CD4-positive, alpha-beta T cell treated with Interleukin-10 for 1 hour (primary cell): ENCODE results near the gene ZDHHC24.
A peak's percentile ranks its signal among the peaks of the same experiment; 100 is the strongest.
"Not testable (repeated sequence)": the region's sequence is repeated elsewhere in the genome, so short reads cannot be mapped to it uniquely, and the experiment has no call there.

ENCODE experiments used
- DNase-seq: peaks from one replicate; pipeline ENCODE4 v3.0.0-alpha.2; 2020

Gene ZDHHC24

GRCh38 chr11:66564984-66565383, 19.1 kb upstream of the ZDHHC24 start:
- no peak for DNase-seq

DNA sequence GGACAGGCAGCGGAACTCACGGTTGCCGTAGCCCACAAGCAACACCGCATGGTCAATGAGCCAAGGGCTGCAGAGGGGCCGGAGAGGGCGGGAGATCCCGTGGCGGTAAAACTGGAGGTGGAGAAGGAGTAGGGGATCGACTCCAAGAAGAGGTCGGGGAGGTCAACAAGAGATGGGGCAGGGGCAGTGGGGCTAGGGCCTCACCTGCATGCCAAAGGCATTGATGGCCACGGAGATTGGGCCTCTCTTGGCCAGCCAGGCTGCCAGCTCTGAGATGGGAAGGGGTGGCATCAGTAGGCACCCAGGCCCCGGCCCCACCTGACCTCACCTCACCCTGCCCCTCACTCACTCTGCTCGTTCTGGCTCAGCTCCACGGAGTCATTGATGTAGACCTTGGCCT, 18.7 kb upstream of the ZDHHC24 start:
- DNase-seq, result no peak

- DNase-seq, result no peak
Observed at GRCh38 chr11:66563832-66564231, 18.0 kb upstream of the ZDHHC24 start.

DNA sequence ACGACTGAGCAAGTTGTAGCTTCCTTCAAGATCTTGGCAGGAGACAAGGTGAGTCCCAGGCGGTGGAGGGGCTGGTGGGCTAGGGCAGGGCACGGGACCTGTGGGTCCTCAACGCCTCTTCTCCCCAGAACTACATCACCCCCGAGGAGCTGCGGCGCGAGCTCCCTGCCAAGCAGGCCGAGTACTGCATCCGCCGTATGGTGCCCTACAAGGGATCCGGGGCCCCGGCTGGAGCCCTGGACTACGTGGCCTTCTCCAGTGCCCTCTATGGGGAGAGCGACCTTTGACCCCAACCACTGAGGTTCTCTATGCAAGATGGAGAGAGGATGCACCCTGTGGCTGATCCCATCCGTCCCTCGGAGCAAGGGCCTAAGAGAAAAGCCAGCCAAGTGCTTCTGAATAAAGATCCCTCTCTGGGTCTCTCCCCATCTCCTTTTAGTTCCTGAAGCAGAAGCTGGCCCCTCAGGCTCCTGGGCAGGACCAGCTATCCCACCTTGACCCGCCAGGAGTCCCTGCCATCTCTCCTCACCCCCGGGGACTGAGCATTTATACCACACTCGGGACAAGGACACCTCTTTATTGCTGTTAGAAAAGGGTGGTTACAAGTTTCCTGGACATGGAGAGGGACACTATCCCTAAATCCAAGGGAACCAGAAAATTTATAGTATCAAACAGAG, 17.2 kb upstream of the ZDHHC24 start:
- no peak for DNase-seq

GRCh38 chr11:66562275-66562674, 16.4 kb upstream of the ZDHHC24 start:
- DNase-seq, result no peak

- no peak for DNase-seq
Observed at GRCh38 chr11:66561975-66562248, 16.1 kb upstream of the ZDHHC24 start.

GRCh38 chr11:66561178-66561974, 15.5 kb upstream of the ZDHHC24 start:
- no peak for DNase-seq

- DNase-seq, result no peak
Observed at GRCh38 chr11:66559866-66560676, 14.2 kb upstream of the ZDHHC24 start.

- peak; percentile 50 for DNase-seq
Observed at GRCh38 chr11:66559142-66559865, 13.5 kb upstream of the ZDHHC24 start.

DNA sequence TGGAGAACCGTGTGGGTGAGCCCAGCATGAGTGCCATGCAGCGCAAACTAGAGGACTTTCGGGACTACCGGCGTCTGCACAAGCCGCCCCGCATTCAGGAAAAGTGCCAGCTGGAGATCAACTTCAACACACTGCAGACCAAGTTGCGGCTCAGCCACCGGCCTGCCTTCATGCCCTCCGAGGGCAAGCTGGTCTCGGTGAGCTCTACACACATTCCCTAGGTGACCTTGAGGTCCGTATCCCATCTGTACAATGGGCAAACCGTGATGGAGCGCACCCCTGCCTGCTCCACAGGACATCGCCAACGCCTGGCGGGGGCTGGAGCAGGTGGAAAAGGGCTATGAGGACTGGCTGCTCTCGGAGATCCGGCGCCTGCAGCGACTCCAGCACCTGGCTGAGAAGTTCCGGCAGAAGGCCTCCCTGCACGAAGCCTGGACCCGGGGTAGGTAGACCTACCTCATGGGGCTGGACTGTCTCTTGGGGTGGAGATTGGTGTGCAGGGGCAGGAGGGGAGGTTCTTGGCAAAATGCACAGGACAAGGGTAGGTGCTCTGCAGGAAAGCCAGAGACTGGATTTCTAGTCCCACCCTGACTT, 12.0 kb upstream of the ZDHHC24 start:
- no peak for DNase-seq

DNA sequence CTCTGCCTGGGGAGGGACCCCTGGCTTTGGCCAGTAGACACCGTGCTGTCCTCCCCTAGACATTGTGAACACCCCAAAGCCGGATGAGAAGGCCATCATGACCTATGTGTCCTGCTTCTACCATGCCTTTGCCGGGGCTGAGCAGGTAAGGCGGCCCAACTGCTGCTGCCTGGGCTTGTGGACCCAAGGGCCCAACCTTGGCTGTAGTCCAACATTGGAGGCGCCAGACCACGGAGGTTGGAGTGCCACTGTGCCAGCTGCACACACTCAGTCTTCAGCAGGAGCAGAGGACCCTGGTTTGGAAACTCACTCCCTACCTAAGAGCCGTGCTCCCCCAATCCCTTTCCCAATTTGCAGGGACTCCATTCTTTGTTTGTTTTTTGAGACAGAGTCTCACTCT, 10.2 kb upstream of the ZDHHC24 start:
- DNase-seq, result no peak

GRCh38 chr11:66555416-66555815, 9.6 kb upstream of the ZDHHC24 start:
- no peak for DNase-seq

DNA sequence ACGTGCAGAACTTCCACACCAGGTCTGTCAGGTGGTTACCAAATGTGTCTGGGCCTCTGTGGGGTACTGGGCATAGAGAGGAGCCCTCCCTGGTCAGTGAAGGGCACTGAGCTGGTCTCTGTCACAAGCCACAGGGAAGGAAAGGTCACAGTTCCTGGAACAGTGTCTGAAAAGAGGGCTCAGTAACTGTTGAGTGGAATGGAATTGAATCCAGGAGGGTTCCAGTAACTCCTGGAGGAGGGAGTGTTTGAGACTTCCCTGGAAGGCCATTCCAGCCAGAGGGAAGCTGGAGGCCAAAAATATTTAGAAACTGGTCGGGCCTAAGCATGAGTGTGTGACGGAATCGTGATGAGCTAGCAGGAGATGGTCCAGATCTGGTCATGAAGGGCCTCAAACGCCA, 8.8 kb upstream of the ZDHHC24 start:
- DNase-seq, result no peak

- no peak for DNase-seq
Observed at GRCh38 chr11:66550887-66551286, 5.0 kb upstream of the ZDHHC24 start.

- no peak for DNase-seq
Observed at GRCh38 chr11:66549696-66550095, 3.8 kb upstream of the ZDHHC24 start.

- DNase-seq, result no peak
Observed at GRCh38 chr11:66548774-66549630, 3.2 kb upstream of the ZDHHC24 start.

DNA sequence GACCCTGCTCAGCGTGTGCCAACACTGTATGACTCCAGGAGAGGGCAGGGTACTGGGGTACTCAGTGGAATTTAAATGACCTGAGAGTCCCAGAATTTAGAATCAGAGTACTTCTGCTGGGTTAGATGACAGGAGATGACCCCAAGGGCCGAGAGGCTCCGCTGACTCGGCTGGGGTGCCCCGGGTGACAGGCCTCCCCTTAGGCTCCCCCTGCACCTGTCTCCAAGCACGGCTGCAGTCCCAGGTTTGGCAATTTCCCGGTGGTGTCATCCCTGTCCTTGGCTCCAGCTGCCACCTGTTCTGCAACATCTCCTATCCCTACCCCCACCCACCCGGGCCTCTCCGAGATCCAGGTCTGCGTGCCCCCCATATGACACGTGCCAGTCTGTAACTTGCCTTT, 2.2 kb upstream of the ZDHHC24 start:
- DNase-seq, result no peak

DNA sequence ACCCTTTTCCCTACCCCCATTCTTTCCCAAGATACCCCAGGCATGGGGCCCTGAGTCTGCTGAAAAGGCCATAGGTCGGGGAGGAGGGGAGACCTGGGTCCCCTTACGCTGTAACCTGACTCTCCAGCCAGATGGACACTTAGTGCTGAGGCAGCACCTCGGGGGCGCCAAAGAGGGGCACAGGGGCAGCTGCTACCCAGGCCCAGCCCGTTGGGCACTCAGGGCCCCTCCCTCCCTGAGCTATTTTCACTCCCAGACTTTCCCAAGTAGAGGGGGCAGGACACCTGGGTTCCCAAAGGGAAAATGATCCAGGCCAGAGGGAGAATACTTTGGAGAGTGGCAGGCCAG, 1.8 kb upstream of the ZDHHC24 start:
- no peak for DNase-seq

DNA sequence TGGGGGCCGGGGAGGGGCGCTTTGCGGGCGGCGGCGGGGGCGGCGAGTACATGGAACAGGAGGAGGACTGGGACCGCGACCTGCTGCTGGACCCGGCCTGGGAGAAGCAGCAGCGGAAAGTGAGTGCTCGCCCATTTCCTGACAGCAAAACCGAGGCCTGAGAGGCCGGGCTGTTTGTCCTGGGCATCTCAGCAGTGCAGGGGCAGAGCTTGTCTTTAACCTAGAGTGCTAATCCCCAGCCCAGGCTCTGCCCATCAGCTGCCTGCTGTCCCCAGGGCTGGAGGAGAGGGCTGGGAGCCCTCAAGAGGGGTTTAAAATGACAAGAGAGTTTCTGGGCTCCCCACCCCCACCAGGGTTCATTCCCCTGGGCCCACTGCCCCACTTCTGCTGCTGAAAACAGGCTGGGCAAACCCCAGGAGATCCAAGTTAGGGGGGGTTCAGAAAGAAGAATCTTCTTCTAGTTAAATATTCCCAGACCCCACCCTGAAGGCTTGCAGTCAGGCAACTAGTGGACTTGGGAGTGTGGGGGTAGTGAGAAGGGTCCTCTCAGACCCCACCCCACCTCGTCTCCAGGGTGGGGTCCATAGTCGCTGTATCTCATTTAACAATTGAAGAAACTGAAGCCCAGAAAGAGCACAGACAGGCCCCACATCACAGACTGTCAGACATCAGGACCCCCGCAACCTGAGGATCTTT, 1.3 kb upstream of the ZDHHC24 start:
- no peak for DNase-seq

DNA sequence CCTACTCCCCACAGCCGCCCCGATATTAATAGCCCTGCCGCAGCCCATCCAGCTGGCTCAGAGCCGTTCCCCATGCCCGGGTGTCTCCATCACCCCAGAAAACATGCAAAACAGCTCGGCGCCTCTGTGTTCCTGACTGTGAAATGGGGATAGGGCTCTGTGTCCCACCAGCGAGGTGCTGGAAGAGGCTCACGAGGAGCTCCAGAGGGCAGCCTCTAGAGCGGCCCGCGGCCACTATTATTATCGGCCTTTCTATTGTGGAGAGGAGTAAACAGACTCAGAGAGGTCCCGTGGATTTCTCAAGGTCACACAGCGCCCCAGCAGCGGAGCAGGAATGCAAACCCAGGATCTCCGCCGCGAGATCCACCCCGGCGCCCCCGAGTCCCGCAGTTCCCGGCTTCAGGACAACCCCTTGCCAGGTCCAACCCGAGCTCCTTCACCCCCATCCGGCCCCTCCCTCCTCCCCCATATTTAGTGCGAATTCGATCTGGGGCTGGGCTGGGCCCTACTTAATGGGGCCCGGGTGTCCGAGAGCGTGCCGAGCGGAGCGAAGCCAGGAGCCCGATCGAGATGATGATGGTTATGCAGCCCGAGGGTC, 619 bp upstream of the ZDHHC24 start, which contains the start of gene ACTN3:
ACTN3 (plus strand) TSS at position 536 of the 598 bp plus-strand sequence; CDS start at position 571, 35 bp downstream.
- peak; percentile 17 for DNase-seq

DNA sequence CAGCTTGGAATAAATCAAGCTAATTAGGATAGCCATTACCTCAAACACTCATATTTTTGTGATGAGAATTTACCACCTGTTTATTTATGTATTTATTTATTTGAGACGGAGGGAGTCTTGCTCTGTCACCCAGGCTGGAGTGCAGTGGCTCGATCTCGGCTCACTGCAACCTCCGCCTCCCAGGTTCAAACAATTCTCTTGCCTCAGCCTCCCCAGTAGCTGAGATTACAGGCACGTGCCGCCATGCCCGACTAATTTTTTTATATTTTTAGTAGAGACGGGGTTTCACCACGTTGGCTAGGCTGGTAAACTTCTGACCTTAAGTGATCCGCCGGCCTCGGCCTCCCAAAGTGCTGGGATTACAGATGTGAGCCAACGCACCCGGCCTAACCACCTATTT, 896 bp downstream of the ZDHHC24 start:
- DNase-seq, result not testable (repeated sequence)
